ENCODE results near the gene ELMO3.
A peak's percentile ranks its signal among the peaks of the same experiment; 100 is the strongest.

The ELMO3 gene

GRCh38 chr16:67180166-67180565, 18.8 kb upstream of the ELMO3 start:
- H3K9me3 ChIP-seq, result no peaks in the 10 kb centered on the region
- H3K36me3 ChIP-seq, result no peaks in the 10 kb centered on the region
- H3K4me1 ChIP-seq, result peaks cover 2% of the 10 kb centered on the region
- H3K27me3 ChIP-seq, result no peaks in the 10 kb centered on the region
- H3K4me3 ChIP-seq (ENCODE audit: low read depth, low read length), result no peak overlapping the region
- TF ChIP-seq, protein P1, sequence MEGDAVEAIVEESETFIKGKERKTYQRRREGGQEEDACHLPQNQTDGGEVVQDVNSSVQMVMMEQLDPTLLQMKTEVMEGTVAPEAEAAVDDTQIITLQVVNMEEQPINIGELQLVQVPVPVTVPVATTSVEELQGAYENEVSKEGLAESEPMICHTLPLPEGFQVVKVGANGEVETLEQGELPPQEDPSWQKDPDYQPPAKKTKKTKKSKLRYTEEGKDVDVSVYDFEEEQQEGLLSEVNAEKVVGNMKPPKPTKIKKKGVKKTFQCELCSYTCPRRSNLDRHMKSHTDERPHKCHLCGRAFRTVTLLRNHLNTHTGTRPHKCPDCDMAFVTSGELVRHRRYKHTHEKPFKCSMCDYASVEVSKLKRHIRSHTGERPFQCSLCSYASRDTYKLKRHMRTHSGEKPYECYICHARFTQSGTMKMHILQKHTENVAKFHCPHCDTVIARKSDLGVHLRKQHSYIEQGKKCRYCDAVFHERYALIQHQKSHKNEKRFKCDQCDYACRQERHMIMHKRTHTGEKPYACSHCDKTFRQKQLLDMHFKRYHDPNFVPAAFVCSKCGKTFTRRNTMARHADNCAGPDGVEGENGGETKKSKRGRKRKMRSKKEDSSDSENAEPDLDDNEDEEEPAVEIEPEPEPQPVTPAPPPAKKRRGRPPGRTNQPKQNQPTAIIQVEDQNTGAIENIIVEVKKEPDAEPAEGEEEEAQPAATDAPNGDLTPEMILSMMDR (IDR thresholded peaks at IDR 0.05; ENCODE audit: low read depth, low read length), result no peak
- no peak for DNase-seq

DNA sequence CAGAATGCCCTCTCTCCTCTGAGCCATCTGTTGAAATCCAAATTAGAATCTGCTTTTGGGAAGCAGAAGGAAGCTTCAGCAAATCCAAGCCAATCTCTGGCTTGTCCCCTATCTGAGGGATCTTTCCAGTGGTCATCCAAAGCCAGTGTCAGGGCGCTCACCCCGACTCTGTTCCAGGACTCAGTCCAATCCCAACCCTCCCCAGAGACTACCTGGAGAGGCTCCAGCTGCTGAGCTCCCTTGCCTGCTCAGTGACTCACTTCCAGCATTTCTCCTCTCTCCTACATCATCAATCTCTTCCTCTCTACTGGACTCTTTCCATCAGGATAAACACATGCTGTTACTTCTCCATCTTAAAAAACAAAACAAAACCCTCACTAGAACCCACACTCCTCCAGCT, 17.6 kb upstream of the ELMO3 start:
- Histone ChIP-seq H3K4me3 (ENCODE audit: low read depth, low read length) (no peak overlapping the region), H3K27me3 (no peaks in the 10 kb centered on the region), H3K36me3 (no peaks in the 10 kb centered on the region), H3K4me1 (peaks cover 3% of the 10 kb centered on the region; the same call in 1 of the 2 replicates), H3K9me3 (no peaks in the 10 kb centered on the region)
- DNase-seq, result no peak
- TF ChIP-seq, protein P1 (IDR thresholded peaks at IDR 0.05; ENCODE audit: low read depth, low read length), result no peak

DNA sequence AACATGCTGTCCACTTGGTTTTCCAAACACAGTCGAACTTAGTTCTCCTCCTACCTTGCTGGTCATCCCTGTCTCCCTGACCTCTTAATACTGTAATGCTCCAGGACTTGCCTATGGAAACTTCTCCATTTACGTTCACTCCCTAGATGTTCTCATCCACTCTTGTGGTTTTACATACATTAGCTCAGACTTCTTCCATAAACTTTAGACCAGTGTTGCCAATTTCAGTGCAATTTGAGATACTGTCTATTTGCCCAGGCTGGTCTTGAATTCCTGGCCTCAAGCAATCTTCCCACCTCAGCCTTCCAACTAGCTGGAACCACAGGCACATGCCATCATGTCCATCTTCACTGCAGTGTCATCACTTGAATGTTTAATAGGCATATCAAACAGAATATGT, 16.6 kb upstream of the ELMO3 start:
- no peak for DNase-seq
- H3K27me3 ChIP-seq, result no peaks in the 10 kb centered on the region
- no peak overlapping the region for H3K4me3 ChIP-seq (ENCODE audit: low read depth, low read length)
- H3K36me3 ChIP-seq, result no peaks in the 10 kb centered on the region
- peaks cover 3% of the 10 kb centered on the region; the same call in 1 of the 2 replicates for H3K4me1 ChIP-seq
- TF ChIP-seq, protein P1 (IDR thresholded peaks at IDR 0.05; ENCODE audit: low read depth, low read length), result no peak
- no peaks in the 10 kb centered on the region for H3K9me3 ChIP-seq

- no peak for DNase-seq
- H3K4me1 ChIP-seq, result peaks cover 3% of the 10 kb centered on the region; the same call in 1 of the 2 replicates
These were observed 15.7 kb upstream of the ELMO3 start for GRCh38 chr16:67183284-67183626.

GRCh38 chr16:67183627-67184452, 15.1 kb upstream of the ELMO3 start, which contains the start of gene MATCAP1:
MATCAP1 (minus strand) TSS chr16:67183963; CDS start chr16:67180610, 3,353 bp downstream.
- DNase-seq, result peak; percentile 99

More at GRCh38 chr16:67183284-67183626, 15.7 kb upstream of the ELMO3 start:
- H3K36me3 ChIP-seq, result no peaks in the 10 kb centered on the region
- no peaks in the 10 kb centered on the region for H3K9me3 ChIP-seq
- peak overlapping the region; percentile 70 for H3K4me3 ChIP-seq (ENCODE audit: low read depth, low read length)
- TF ChIP-seq, protein P1 (IDR thresholded peaks at IDR 0.05; ENCODE audit: low read depth, low read length), result no peak
- no peaks in the 10 kb centered on the region for H3K27me3 ChIP-seq

More at GRCh38 chr16:67183627-67184452, 15.1 kb upstream of the ELMO3 start, which contains the start of gene MATCAP1:
- no peaks in the 10 kb centered on the region for H3K36me3 ChIP-seq
- peak within 1 kb of the TSS; percentile 70 for H3K4me3 ChIP-seq (ENCODE audit: low read depth, low read length)
- H3K27me3 ChIP-seq, result no peaks in the 10 kb centered on the region
- TF ChIP-seq, protein P1 (IDR thresholded peaks at IDR 0.05; ENCODE audit: low read depth, low read length), result no peak
- no peaks in the 10 kb centered on the region for H3K9me3 ChIP-seq
- H3K4me1 ChIP-seq, result peaks cover 3% of the 10 kb centered on the region; the same call in 1 of the 2 replicates

All from BE2C (cell line).